Astrocyte (in vitro differentiated cells and primary cell): ENCODE results near the gene CCL28.

Source experiments
- CTCF ChIP-seq: IDR thresholded peaks from 2 replicates; pipeline ENCODE4 v1.5.1; 2011; ENCODE audit warnings: low read depth, mild to moderate bottlenecking, inconsistent platforms, low read length, moderate library complexity; ENCODE audit not compliant: insufficient read depth
- EZH2 ChIP-seq: IDR thresholded peaks from 2 replicates; pipeline ENCODE4 v1.6.1; 2012; ENCODE audit warnings: mild to moderate bottlenecking, low read length, inconsistent platforms; ENCODE audit not compliant: insufficient read depth

DNA sequence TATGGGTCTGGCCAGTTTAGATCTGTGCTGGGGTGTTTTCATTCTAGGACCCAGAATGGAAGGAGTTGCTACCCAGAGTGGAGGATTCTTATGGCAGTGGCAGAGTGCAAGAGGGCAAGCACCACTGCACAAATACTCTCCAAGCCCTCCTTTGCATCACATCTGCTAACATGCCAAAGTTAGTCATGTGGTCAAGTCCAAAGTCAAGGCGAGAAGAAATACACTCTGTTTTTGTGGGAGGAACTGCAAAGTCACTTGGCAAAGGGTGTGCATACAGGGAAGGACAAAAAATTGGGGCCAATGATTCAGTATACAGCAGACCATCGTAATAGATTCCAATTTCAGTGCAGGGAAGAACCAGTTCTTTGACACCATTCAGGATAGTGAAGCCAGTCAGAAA lies 55.1 kb downstream of the CCL28 start:
- no peak for TF ChIP-seq CTCF
- no peak for TF ChIP-seq EZH2
